Putamen (tissue), 1 donor: ENCODE data around the gene ARHGAP26.

Experiments
- DNase-seq: peaks from one replicate; pipeline ENCODE4 v3.0.0-alpha.2; 2016; ENCODE audit warnings: low spot score

Gene ARHGAP26

DNA sequence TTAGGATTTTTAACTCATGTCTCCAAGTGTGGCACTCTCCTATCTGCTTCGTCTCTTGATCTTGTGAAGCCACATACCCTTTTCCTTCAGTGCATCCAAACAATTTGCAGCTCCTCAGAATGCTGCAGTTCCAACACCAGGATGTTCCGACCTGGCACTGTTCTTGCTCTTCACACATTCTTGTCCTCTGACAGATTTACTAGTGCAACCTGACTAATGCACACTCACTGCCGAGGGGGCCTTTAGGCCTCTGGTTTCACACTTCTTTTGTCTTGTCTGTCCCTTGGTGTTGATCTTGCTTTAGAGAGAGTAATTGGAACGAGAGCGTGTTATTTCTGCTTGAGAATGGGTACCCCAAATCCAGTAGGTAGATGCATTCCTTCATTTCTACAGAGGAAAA, 15.0 kb downstream of the ARHGAP26 start:
- no peak for DNase-seq

DNA sequence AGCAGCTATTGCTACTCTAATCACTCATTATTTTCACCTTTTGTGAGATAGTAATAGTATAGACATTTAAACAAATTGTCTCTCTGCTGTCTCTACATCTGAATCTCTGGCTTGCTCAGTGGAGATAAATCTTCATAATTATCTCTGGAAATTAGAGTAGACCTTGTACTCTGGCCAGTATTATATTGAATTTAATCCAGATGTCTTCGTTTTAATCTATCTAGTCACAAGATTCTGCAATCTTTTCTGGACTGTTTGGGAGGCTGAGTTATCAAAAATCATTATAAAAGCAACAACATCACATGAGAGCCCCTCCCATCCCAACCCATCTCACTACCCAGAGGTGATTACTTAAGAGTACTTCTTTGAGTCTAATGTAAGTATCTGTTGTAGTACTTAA, 19.0 kb downstream of the ARHGAP26 start:
- DNase-seq: no peak

DNA sequence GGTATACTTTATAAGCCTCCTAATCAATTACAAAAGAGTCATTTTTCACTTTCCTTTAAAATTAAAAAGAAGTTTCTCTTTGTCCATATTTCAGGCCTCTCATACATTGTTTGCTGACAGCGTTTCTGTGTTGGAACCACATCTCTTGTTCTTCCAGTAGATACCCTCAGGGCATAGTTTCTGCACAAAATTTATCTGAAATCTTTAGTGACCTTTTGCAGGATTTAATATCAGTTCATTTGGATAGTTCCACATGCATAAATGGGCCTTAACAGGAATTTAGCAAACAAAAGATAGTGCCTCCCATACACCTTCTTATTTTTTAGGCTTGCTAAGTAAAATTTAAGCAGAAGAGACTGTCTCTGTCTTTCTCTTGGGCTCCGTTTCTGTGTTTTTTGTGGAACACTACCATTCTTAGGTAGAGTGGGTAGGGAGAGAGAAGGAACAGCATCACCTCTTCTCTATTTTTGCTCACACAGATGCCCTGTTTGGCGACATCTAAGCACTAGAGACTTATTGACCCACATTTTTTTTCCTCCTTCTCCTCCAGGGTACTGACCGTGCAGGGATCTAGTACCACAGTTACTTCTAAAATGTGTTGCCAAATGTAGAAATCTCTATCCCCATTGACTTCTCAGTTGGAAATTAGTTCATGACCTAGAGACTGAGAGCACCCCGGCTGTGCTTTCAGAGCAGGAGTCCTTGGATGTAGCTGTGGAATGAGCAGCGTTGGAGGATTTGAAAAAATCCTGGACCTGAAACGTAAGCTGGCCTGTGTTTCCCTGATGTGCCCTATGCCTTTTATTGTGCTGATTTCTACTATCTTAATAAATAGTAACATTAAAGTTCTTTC, 22.1 kb downstream of the ARHGAP26 start:
- DNase-seq: no peak

DNA sequence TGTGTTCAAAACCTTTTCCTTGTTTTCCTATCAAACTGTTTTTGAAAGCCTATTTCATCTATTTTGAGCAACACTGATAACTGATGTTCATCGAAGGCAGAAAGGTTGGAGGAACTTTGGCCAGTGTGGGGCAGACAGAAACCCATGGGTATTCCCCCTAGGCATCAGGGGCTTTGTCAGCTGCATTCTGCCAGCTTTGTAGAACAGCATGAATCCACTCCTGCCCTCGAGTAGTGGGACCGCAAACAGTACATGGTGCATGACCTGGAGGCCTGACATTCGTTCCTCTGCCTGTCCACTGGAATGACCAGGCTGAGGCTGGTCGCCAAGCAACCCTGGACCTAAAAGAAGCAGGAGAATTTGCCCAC, 22.7 kb downstream of the ARHGAP26 start:
- no peak for DNase-seq

DNA sequence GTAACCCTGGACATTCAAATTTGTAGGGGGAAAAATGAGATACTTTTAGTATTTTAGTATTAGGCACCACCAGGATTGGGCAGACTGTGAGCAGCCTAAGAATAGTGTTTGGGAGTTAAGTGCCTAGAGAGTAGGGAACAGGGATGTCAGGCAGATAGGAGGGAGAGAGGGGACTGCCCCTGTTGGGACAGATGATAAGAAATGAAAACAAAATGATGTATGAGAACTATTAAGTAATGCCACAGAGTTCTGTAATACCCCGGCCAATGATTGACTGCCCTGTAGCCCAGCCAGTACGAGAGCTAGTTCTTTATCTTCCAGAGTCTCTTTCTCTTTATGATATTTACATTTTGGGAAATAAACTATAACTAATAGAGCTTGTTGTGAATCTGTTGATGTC, 24.4 kb downstream of the ARHGAP26 start:
- no peak for DNase-seq

DNA sequence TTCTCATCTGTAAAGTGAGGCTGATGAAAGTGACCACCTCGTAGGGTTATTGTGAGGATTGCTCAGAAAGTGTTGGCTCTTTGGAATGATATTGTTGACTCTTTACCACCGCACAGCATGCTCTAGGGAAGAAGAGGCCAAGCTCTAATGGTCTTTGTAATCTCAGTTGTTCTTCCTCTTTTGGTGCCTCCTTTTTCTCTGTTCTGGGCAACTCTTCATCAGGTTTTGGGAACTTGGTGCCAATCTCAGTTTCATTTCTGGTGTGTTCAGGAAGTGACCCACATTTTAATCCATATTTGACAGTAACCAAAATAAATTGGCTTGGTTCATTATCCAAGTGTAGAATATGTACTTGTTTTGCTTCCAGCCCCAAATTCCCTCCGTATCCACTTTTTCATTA, 25.1 kb downstream of the ARHGAP26 start:
- no peak for DNase-seq

DNA sequence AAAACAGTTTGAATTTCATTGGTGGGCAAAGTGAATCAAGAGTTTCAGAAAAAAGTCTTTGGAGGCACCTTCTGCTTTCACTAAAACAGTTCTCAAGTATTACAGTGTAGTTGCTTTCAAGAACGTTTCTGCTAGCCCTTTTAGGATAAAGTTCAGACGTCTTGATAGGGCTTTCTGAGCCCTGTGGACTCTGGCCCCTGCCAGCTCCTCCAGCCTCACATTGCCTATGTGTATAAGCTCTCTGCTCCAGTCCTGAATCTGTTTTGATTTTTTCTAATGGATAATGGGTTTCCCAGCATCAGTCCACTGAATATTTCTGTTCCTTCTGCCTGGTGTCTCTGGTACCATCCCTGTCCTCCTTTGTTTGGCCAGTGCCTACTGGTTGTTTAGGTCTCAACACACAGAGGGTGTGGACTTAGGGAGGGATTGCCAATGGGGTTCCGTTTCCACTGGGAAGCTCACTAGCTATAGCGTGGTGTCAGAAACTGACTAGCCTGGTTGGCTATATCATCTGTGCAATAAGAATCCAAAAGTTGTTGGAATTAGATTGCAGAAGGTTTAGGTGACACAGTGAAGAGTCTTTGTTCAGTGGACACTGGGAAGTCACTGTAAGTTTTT, 26.4 kb downstream of the ARHGAP26 start:
- DNase-seq: no peak

DNA sequence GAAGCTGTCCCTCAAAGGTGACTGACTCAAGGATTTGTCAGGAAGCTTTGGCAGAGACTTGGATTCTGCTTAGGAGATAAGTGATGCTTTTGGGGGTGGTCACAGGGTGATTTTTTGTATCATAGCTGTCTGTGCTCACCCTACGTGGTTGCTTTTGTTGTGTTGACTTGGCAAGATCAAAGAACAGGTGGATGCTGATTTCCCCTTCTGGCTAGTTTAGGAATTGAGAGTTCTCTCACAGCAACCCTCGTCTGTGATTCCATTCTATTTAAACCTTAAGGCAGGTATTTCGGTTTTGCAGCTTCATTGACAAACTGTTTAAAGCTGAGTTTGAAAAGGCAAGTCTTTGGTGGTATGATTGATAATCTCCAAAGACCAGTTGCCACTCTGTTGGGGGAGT, 27.2 kb downstream of the ARHGAP26 start:
- DNase-seq: no peak

DNA sequence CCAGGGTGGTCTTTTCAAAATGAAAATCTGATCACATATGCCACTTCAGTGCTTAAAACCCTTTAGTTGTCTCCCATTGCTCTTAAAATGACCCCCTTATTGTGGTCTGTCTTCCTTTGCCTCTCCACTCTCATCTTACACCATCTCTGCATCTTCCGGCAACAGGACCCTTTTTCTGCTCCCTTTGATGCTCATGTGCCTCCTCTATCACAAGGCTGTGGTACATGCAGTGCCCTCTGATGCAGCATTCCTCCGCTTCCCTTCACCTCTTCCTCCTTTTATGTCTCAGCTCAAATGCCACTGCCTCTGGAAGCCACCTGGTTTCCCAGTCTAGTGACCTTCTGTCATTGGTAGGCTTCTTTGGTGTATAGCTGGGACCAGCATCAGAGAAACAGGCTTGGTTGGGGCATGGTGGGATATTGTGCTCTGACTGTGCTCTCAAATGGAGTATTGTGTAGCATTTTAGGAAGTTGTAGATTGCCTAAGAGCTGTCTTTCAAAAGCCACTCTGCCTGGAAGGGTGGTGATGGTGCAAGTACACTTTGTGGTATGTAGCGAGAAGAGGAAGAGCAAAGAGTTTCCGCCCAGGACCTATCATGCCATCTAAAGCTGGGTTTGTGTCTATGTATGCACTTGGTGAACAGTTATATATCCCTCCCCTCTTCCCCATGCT, 28.1 kb downstream of the ARHGAP26 start:
- peak; percentile 64 for DNase-seq

DNA sequence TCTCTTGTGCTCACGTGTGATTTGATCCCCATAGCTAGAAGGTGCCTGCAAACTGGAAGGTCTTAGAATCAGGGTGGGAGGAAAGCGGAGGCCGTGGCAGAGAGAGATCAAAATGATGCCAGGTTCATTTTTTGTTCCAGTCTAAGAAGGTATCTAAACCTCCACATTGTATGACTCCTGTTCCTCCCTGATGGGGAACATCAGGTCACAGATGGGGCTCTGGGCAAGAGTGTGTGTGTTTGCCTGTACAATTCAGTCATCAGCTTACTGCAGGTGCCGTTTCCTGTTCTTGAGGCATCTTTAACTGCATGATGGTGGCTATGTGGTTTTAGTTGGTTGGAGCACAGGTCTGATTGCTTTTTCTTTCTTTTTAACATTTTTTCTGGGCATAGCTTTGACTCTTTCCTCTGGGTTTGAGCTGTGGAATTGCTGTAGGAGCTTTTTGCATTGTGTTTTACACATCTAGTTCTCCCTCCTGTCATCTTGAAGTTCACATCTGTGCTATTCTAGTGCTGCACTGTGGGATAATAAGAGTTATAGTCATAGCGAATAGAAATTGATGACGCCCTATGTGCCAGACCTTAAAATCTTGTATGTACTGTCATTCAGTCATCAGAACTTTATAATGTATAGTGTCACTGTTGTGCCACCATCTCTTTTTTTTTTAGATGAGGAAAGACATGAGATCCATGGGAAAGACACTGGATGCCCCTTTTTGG, 30.8 kb downstream of the ARHGAP26 start:
- peak; percentile 32 for DNase-seq

DNA sequence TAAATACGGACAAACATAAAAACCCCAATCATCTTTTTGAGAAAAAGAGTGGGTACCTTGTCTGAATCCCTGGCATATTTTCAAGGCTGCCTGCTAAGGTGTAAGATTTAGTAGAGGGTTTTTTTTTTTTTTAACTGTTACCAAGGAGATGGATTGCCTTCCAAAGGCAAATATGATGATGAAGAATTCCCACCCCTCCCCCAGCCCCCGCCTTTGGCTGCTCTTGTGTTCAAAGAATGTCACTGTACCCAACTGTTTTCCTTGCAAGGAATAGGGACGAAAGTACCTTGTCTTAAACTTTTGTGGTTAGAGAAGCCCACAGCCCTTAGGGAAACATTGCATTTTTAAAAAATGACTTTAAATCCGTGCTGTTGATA, 31.3 kb downstream of the ARHGAP26 start:
- no peak for DNase-seq

DNA sequence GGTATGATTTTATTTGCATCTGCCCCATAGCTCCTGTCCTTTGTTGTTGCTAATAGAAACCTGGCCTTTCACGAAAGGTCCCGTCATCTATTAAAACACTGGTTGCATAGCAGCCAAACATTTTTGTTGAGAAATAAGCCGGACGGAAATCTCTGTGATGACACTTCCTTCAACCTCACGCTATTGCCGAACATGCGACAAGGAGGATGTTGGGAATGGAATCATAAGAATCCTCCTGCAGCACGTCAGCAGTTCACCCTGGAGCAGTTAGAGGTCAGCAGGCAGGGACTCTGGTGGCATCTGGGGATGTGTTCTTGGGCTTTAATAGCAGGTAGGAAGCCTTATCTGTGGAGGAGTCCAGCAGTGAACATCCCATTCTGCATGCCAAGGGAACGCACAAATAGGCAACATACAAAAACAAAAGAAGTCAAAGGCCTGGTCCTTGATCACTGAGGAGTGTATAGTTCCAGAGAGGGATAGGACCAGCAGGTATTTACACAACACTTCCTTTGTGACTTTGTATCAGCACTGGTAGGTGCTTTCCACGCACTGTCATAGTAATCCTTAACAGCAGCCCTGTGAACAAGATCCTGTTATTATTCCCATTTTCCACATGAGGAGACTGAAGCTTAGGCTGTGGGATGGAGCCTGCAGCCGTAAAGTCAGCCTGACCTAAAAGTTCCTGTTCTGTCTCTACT, 33.4 kb downstream of the ARHGAP26 start:
- DNase-seq: no peak

DNA sequence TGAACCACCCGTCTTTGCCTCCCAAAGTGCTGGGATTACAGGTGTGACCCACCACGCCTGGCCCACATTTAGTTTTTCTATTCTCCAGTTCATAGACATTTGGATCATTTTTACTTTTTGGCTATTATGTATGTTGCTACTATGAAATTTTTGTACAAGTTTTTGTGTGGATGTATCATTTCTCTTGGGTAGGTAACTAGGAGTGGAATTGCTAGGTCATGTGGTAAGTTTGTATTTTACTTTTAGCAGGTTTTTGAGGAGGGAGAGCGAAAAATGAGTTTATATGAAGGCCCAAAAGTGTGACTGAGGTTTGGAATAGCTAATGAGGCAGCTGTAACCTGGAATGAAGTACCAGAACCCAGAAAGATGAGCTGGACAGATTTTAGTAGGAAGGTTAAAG, 35.2 kb downstream of the ARHGAP26 start:
- no peak for DNase-seq

DNA sequence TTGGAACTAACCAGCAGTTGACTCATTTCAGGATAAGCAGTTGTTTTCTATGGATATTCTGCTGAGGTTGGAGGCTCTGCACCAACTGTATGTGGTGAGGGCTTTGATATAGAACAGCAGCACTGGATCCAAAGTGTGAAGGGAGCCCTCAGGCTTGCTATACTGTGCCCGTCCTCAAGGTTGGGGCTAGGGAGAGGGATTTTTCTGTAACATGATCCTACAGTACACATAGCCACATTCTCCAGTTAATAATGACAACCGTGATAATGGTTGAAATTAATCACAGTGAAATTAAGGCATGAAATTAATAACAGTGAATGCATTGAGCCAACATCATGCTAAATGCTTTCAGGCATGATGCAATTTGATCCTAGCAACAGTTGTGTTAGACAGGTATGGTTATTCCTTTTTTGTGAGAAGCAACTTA, 36.7 kb downstream of the ARHGAP26 start:
- DNase-seq: no peak

DNA sequence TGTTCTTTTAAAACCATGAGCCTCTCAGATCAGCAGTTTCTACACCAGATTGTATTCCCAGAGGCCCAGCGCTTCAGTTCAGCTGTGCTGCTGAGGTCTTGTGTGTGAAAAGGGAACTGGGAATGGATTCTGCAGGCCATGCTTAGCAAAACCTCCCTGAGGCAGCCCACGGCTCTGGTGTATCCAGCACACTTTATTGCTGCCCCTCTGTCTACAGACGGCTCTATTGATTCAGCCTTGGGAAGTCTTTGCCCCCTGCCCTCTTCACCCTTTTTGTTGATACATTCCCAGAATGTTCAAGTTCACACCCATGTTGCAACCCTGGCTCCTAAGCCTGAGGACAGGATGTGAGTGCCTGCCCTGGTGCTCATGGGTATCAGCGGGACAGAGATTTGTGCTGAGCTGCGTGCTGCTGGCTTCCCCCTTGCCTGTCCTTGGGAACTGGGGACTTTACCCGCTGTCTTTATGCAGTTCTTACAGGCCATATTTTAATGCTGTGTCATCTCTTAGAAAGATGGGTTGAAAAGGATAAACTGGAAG, 37.3 kb downstream of the ARHGAP26 start:
- DNase-seq: no peak

DNA sequence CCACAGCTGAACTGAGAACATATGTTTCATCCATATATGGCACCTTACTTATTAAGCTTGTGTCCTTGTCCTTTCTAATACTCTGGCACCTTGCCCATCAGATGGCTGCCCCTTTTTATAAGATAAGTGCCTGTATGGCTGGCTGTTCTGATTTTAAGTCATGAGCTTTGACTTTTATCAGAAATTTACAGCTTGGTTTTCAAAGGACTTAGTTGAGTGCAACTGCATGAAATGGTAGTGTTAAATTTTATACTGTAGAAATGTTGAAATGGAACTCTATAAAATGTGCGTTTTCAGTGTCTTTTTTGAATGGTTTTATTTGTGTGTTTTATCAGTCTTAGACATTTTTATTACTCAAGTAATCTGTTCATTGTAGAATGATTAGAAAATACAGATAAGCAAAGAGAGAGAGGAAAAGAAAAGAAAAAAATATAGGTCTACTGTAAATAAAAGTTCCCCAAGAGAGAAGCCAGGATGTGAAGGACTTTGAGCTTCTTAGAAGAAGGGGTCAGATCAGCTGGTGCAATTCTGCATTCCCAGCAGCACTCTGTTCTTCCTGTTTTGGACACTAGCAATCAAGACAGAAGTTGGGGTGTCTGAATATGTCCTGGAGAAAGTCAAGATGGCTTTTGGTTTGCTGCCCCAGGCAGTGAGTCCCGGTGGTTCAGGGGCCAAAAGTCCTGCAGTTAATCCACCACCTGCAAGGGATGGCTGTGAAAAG, 38.9 kb downstream of the ARHGAP26 start:
- DNase-seq: no peak

DNA sequence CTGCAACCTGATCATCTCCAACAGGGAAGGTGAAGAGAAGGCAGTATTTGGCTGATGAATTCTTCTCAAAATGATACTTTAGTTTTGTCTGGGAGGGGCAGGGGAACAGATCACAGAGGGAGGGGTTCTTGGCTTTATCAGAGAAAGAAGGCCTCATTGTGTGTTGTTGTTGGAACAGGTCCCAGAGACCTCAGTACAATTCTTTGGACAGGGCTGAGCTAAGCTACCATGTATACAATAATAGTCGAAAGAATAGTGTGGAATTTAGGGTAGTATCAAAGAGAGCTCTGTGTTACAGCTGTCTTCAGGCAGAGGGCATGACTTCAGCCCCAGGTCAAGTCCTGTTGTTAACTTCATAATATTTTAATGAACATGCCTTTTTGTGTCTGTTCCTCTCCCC, 39.9 kb downstream of the ARHGAP26 start:
- no peak for DNase-seq

DNA sequence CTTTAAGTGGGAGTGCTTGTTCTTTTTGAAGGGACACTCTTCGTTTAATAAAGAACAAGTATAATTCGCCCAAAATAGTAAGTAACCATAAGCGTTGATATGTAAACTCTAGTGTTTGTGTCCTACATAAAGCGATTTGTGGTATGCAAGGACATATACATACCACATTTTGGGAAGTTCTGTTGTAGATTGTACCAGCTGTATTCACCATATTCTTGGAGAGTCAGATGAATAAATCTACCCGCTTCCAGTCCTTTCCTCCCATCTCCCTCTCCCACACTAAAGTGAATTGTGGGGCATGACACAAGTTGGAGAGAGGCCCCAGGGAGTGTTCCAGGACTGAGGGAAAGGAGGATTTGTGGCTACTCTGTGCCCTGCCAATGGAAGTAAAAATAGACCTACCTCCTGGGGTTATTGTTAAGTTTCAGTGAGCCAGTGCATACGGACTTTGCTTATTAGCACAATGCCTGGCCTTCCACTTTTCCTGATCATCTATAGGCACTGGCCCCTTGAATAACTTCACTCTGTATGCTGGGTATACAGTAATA, 40.6 kb downstream of the ARHGAP26 start:
- DNase-seq: peak; percentile 34

DNA sequence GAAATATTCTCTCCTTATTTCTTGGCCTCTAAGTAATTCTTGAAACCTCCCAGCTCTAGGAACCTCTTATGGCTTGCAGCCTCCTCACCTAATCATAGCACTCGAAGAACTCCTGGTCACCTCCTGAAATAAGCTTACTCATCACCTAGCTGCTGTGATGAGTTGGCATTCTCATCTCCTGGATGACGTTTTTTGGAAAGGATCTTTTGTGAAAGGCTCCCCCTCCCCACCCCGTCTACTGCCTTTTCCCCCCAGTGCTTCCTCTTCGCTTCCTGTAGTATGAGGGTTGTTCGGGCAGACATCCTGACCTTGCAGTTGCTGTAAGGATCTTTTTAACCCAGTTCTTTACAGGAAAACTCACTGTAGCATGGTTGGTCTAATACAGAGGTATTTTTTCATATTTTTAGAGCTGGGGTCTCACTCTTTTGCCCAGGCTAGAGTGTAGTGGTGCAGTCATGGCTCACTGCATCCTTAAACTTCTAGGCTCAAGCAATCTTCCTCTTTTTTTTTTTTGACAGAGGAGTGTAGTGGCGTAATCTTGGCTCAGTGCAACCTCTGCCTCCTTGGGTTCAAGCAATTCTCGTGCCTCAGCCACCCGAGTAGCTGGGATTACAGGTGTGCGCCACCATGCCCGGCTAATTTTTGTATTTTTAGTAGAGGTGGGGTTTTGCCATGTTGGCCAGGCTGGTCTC, 41.8 kb downstream of the ARHGAP26 start:
- no peak for DNase-seq

DNA sequence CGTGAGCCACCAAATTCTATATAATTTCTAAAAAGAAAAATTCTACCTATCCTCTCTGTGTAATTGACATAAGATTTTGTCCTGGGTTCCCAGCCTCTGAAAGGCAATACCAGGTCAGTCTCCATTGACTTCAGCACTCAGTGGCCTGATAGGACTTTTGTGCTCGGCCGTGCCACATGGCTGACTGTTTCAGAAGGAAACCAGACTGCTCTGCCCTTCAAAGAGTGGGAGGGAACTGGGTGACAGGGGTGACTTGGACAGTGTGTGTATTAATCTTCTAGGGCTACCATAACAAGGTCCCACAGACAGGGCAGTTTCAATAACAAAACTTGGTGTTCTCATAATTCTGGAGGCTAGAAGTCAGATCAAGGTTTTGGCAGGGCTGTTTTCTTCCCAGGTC, 43.0 kb downstream of the ARHGAP26 start:
- no peak for DNase-seq
